ENCODE data around the gene TM9SF3.

- TF ChIP-seq EZH2 (IDR thresholded peaks at IDR 0.05; ENCODE audit: borderline replicate concordance, insufficient read depth, low read depth, low read length, poor library complexity, severe bottlenecking) = no peak
- TF ChIP-seq CTCF (IDR thresholded peaks at IDR 0.05) = no peak
These were observed 2.0 kb upstream of the TM9SF3 start for GRCh38 chr10:96588616-96589419.
